ENCODE results near the gene ZDHHC7.
"Not testable (repeated sequence)": the region's sequence is repeated elsewhere in the genome, so short reads cannot be mapped to it uniquely, and the experiment has no call there.

The ZDHHC7 gene

GRCh38 chr16:85010931-85011845 is at the start of gene ZDHHC7:
TSS of gene ZDHHC7 (minus strand) at chr16:85011535. CDS start at chr16:84990618, 20,917 bp downstream.
- no peak for DNase-seq (ENCODE audit: low read depth)

GRCh38 chr16:85058909-85059308 is 47.6 kb upstream of the ZDHHC7 start:
- DNase-seq (ENCODE audit: low read depth), result no peak

- DNase-seq (ENCODE audit: low read depth), result no peak
These were observed 46.6 kb upstream of the ZDHHC7 start for GRCh38 chr16:85057948-85058347.

GRCh38 chr16:85057212-85057889 is 46.0 kb upstream of the ZDHHC7 start:
- no peak for DNase-seq (ENCODE audit: low read depth)

- DNase-seq (ENCODE audit: low read depth), result no peak
These were observed 44.9 kb upstream of the ZDHHC7 start for GRCh38 chr16:85056211-85056748.

GRCh38 chr16:85055493-85056210 is 44.3 kb upstream of the ZDHHC7 start:
- DNase-seq (ENCODE audit: low read depth), result no peak

GRCh38 chr16:85054948-85055492 is 43.7 kb upstream of the ZDHHC7 start:
- DNase-seq (ENCODE audit: low read depth), result no peak

- not testable (repeated sequence) for DNase-seq (ENCODE audit: low read depth)
These were observed 43.0 kb upstream of the ZDHHC7 start for GRCh38 chr16:85054321-85054720.

- DNase-seq (ENCODE audit: low read depth), result no peak
These were observed 41.2 kb upstream of the ZDHHC7 start for GRCh38 chr16:85052536-85052935.

GRCh38 chr16:85051683-85052082 is 40.3 kb upstream of the ZDHHC7 start:
- no peak for DNase-seq (ENCODE audit: low read depth)

GRCh38 chr16:85051067-85051581 is 39.8 kb upstream of the ZDHHC7 start:
- DNase-seq (ENCODE audit: low read depth), result no peak

GRCh38 chr16:85049706-85050305 is 38.5 kb upstream of the ZDHHC7 start:
- no peak for DNase-seq (ENCODE audit: low read depth)

- DNase-seq (ENCODE audit: low read depth), result no peak
These were observed 37.7 kb upstream of the ZDHHC7 start for GRCh38 chr16:85048921-85049562.

- DNase-seq (ENCODE audit: low read depth), result no peak
These were observed 36.6 kb upstream of the ZDHHC7 start for GRCh38 chr16:85047867-85048455.

- DNase-seq (ENCODE audit: low read depth), result no peak
These were observed 35.9 kb upstream of the ZDHHC7 start for GRCh38 chr16:85046931-85047866.

- no peak for DNase-seq (ENCODE audit: low read depth)
These were observed 35.2 kb upstream of the ZDHHC7 start for GRCh38 chr16:85046472-85046916.

- no peak for DNase-seq (ENCODE audit: low read depth)
These were observed 34.5 kb upstream of the ZDHHC7 start for GRCh38 chr16:85045641-85046471.

- DNase-seq (ENCODE audit: low read depth), result no peak
These were observed 33.7 kb upstream of the ZDHHC7 start for GRCh38 chr16:85045077-85045476.
